ENCODE measurements around the gene IL17RD.

DNA sequence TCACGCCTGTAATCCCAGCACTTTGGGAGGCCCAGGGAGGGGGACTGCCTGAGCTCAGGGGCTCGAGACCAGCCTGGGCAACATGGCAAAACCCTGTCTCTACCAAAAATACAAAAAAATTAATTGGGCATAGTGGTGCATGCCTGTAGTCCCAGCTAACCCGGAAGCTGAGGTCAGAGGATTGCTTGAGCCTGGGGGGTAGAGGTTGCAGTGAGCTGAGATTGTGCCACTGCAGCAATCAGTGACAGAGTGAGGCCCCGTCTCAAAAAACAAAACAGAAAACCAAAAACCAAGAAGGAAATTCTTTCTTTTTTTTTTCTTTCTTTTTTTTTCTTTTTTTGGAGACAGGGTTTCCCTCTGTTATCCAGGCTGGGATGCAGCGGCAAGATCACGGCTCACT is 101.2 kb downstream of the IL17RD start:
- TF ChIP-seq, protein P1, sequence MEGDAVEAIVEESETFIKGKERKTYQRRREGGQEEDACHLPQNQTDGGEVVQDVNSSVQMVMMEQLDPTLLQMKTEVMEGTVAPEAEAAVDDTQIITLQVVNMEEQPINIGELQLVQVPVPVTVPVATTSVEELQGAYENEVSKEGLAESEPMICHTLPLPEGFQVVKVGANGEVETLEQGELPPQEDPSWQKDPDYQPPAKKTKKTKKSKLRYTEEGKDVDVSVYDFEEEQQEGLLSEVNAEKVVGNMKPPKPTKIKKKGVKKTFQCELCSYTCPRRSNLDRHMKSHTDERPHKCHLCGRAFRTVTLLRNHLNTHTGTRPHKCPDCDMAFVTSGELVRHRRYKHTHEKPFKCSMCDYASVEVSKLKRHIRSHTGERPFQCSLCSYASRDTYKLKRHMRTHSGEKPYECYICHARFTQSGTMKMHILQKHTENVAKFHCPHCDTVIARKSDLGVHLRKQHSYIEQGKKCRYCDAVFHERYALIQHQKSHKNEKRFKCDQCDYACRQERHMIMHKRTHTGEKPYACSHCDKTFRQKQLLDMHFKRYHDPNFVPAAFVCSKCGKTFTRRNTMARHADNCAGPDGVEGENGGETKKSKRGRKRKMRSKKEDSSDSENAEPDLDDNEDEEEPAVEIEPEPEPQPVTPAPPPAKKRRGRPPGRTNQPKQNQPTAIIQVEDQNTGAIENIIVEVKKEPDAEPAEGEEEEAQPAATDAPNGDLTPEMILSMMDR (IDR thresholded peaks at IDR 0.05), result no peak
- no peak for TF ChIP-seq POLR2A (IDR thresholded peaks at IDR 0.05)
- no peak for TF ChIP-seq POLR2AphosphoS5 (IDR thresholded peaks at IDR 0.05; ENCODE audit: insufficient read depth in 1 of 2, low read depth in 1 of 2)

Data from vagina (tissue), 2 donors.